ENCODE measurements around the gene ALKBH7. TPM values are rescaled to one million over a fixed set of nuclear protein-coding genes. Genes with fewer than 3 reads are reported as not detected.

ALKBH7 gene, protein sequence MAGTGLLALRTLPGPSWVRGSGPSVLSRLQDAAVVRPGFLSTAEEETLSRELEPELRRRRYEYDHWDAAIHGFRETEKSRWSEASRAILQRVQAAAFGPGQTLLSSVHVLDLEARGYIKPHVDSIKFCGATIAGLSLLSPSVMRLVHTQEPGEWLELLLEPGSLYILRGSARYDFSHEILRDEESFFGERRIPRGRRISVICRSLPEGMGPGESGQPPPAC
- total RNA-seq: 71.4 and 73.0 TPM in 2 replicates

GRCh38 chr19:6372594-6373095, at the start of gene ALKBH7:
ALKBH7 (plus strand) TSS chr19:6372794; CDS start chr19:6372821, 27 bp downstream.

GRCh38 chr19:6333439-6333838, 39.2 kb upstream of the ALKBH7 start, which contains the start of gene ACER1:
ACER1 (minus strand) TSS chr19:6333612; CDS start chr19:6333551, 61 bp downstream.

DNA sequence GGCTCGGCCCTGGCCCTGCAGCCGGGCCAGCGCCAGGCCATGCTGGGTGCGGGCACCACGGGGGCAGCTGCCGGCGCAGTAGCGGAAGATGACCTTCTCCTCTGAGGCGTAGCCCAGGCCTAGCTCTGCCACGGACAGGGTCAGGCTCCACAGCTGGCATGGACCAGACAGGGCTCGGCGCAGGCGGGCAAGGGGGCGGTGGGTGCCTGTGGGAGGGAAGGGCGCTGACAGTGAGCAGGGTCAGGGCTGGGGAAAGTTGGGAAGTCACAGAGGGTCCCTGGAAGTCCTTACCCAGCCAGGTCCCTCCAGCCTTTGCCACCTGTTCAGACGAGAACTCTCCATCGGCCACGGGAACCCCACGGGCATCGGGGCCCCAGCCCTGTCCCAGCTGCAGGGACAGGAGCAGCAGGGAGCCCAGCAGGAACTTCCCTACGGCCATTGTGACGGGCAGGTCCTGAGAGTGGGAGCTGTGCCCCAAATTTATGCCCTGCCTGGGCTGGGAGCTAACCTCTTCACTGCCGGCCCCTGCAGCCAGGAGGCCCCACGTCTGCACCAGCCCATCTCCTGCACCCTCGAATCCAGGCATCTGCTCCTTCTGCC, 2.9 kb downstream of the ALKBH7 start, which contains the start of gene PSPN:
TSS of gene PSPN (minus strand) at position 523 of the 600 bp plus-strand sequence. CDS start at position 439, 84 bp downstream.

GRCh38 chr19:6393074-6393982, 20.7 kb downstream of the ALKBH7 start, which contains the start of gene GTF2F1:
GTF2F1 (minus strand) TSS chr19:6393164; CDS start chr19:6392995, 169 bp downstream.

GRCh38 chr19:6424195-6424938, 51.8 kb downstream of the ALKBH7 start, which contains the start of gene KHSRP:
KHSRP (minus strand) TSS chr19:6424811; CDS start chr19:6424701, 110 bp downstream.

Small RNA genes within 50 kb of the gene (small RNA-seq; reads per million reads assigned to genes)
- not detected for gene MIR6790
- gene MIR6885: not detected

Other genes starting within 250 kb of the ALKBH7 start
- gene ACSBG2, start 237.1 kb upstream of the ALKBH7 start, total RNA-seq: not detected in 2 replicates
- 5.5 and 9.1 TPM in 2 replicates for gene MLLT1, start 92.8 kb upstream of the ALKBH7 start, total RNA-seq
- 0.11 TPM in 1 of 2 replicates, not detected in the other for gene ACER1, start 39.2 kb upstream of the ALKBH7 start, total RNA-seq
- gene CLPP, start 11.3 kb upstream of the ALKBH7 start, total RNA-seq: 32.2 and 56.3 TPM in 2 replicates
- gene PSPN, start 3.1 kb downstream of the ALKBH7 start, total RNA-seq: 1.2 and 1.4 TPM in 2 replicates
- 43.7 and 70.3 TPM in 2 replicates for gene GTF2F1, start 20.4 kb downstream of the ALKBH7 start, total RNA-seq
- gene KHSRP, start 52.0 kb downstream of the ALKBH7 start, total RNA-seq: 79.7 and 92.4 TPM in 2 replicates
- not detected in 2 replicates for gene SLC25A41, start 61.0 kb downstream of the ALKBH7 start, total RNA-seq
- gene SLC25A23, start 87.0 kb downstream of the ALKBH7 start, total RNA-seq: 4.7 and 5.4 TPM in 2 replicates
- 0.39 and 0.65 TPM in 2 replicates for gene CRB3, start 91.5 kb downstream of the ALKBH7 start, total RNA-seq
- gene DENND1C, start 109.0 kb downstream of the ALKBH7 start, total RNA-seq: not detected in 2 replicates
- not detected in 2 replicates for gene TUBB4A, start 129.5 kb downstream of the ALKBH7 start, total RNA-seq
- gene TNFSF9, start 158.2 kb downstream of the ALKBH7 start, total RNA-seq: not detected in 2 replicates
- not detected in 2 replicates for gene CD70, start 218.4 kb downstream of the ALKBH7 start, total RNA-seq

Measured in placental epithelial cell (primary cell).